HG03139 (cell line): ENCODE measurements around the gene LHFPL6.
A peak's percentile ranks its signal among the peaks of the same experiment; 100 is the strongest.

ENCODE experiments used
- ATAC-seq: cut with Tn5 transposase; IDR thresholded peaks from one replicate; pipeline ENCODE4 v1.9.1; 2021; ENCODE audit not compliant: unreplicated experiment

The LHFPL6 gene

GRCh38 chr13:39394796-39395678 is 208.0 kb downstream of the LHFPL6 start:
- no peak for ATAC-seq

GRCh38 chr13:39391761-39392160 is 211.2 kb downstream of the LHFPL6 start:
- ATAC-seq: no peak

GRCh38 chr13:39389013-39389412 is 214.0 kb downstream of the LHFPL6 start:
- ATAC-seq: no peak

GRCh38 chr13:39385621-39386231 is 217.3 kb downstream of the LHFPL6 start:
- no peak for ATAC-seq

- ATAC-seq: no peak
Measured at GRCh38 chr13:39385154-39385553, 217.8 kb downstream of the LHFPL6 start.

- no peak for ATAC-seq
Measured at GRCh38 chr13:39381456-39381855, 221.5 kb downstream of the LHFPL6 start.

- no peak for ATAC-seq
Measured at GRCh38 chr13:39379667-39380655, 223.0 kb downstream of the LHFPL6 start.

- peak; percentile 91 for ATAC-seq
Measured at GRCh38 chr13:39379118-39379517, 223.9 kb downstream of the LHFPL6 start.

GRCh38 chr13:39378306-39378705 is 224.7 kb downstream of the LHFPL6 start:
- ATAC-seq: no peak

- ATAC-seq: no peak
Measured at GRCh38 chr13:39377699-39378098, 225.3 kb downstream of the LHFPL6 start.

GRCh38 chr13:39376076-39376475 is 226.9 kb downstream of the LHFPL6 start:
- ATAC-seq: no peak

GRCh38 chr13:39375601-39376000 is 227.4 kb downstream of the LHFPL6 start:
- no peak for ATAC-seq

- ATAC-seq: no peak
Measured at GRCh38 chr13:39374741-39375189, 228.2 kb downstream of the LHFPL6 start.

- ATAC-seq: no peak
Measured at GRCh38 chr13:39373145-39373544, 229.8 kb downstream of the LHFPL6 start.

GRCh38 chr13:39371706-39372105 is 231.3 kb downstream of the LHFPL6 start:
- ATAC-seq: no peak

GRCh38 chr13:39370554-39370953 is 232.4 kb downstream of the LHFPL6 start:
- no peak for ATAC-seq

GRCh38 chr13:39370048-39370447 is 232.9 kb downstream of the LHFPL6 start:
- no peak for ATAC-seq

GRCh38 chr13:39369161-39369890 is 233.7 kb downstream of the LHFPL6 start:
- ATAC-seq: no peak

GRCh38 chr13:39365879-39366278 is 237.1 kb downstream of the LHFPL6 start:
- no peak for ATAC-seq

GRCh38 chr13:39364947-39365468 is 238.0 kb downstream of the LHFPL6 start:
- ATAC-seq: no peak
